ENCODE measurements around the gene FGF1. TPM values are rescaled to one million over a fixed set of nuclear protein-coding genes. Genes with fewer than 3 reads are reported as not detected.

The FGF1 gene
- total RNA-seq, 1 experiment from 2014 or later: 3.2 TPM

DNA sequence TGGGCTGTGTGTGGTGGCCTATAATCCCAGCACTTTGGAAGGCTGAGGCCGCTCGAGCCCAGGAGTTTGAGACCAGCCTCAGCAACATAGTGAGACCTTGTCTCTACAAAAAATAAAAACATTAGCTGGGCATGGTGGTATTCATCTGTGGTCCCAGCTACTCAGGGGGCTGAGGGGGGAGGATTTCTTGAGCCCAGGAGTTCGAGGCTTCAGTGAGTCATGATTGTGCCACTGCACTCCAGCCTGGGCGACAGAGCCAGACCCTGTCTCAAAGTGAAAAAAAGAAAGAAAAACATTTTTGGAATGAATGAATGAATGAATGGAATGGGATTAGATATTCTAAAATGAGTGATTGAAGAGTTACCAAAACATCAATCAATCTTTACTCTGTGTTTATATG is 85.8 kb downstream of the FGF1 start:
- no peak overlapping the region for H3K4me3 Mint-ChIP-seq
- Histone ChIP-seq H3K9me3 (ENCODE audit: control insufficient read depth, low read depth, low read length) (no peaks in the 10 kb centered on the region), H3K23ac (ENCODE audit: insufficient read length, low read depth, low read length) (no peak overlapping the region), H4K20me1 (ENCODE audit: control insufficient read depth, insufficient read depth, insufficient read length) (no peaks in the 10 kb centered on the region), H2BK120ac (ENCODE audit: low read depth, low read length, poor library complexity, severe bottlenecking) (no peak overlapping the region), H2AFZ (ENCODE audit: low read length) (no peak overlapping the region), H3K79me2 (ENCODE audit: insufficient read depth, low read length) (no peaks in the 10 kb centered on the region), H3K27me3 (ENCODE audit: insufficient read depth, low read length) (no peaks in the 10 kb centered on the region), H3K79me1 (ENCODE audit: insufficient read depth, low read depth, low read length, poor library complexity, severe bottlenecking) (no peaks in the 10 kb centered on the region), H4K91ac (ENCODE audit: insufficient read length, low read depth, low read length) (no peak overlapping the region), H3K18ac (ENCODE audit: insufficient read length, low read depth, low read length) (no peak overlapping the region), H3T11ph (ENCODE audit: low read length) (no peak overlapping the region), H3K23me2 (ENCODE audit: insufficient read length, low read depth, low read length, poor library complexity, severe bottlenecking) (no peaks in the 10 kb centered on the region), H2AK5ac (ENCODE audit: insufficient read length, low read length) (no peak overlapping the region), H2BK20ac (ENCODE audit: low read depth, low read length, poor library complexity, severe bottlenecking) (no peak overlapping the region), H3K9ac (ENCODE audit: extremely low read depth, insufficient read length, low read length) (no peak overlapping the region), H4K8ac (replicated peaks; ENCODE audit: insufficient read length, low read depth, low read length) (no peak overlapping the region), H3K4me1 (ENCODE audit: insufficient read depth, low read length) (no peaks in the 10 kb centered on the region; the same call in 1 of the 2 replicates), H3K27ac (ENCODE audit: insufficient read length, low read depth, low read length) (no peak overlapping the region), H3K56ac (ENCODE audit: insufficient read length, low read depth, low read length) (no peak overlapping the region), H2BK15ac (ENCODE audit: low read depth, low read length) (no peak overlapping the region), H4K5ac (ENCODE audit: insufficient read length, low read depth, low read length) (no peak overlapping the region), H2BK5ac (ENCODE audit: insufficient read length, low read length) (no peak overlapping the region), H3K4ac (ENCODE audit: low read depth, low read length) (no peak overlapping the region), H3K14ac (ENCODE audit: insufficient read depth, low read length) (no peak overlapping the region), H3K4me2 (ENCODE audit: insufficient read depth, insufficient read length, low read length) (no peak overlapping the region), H2BK12ac (ENCODE audit: insufficient read length, low read depth, low read length) (no peak overlapping the region)
- no peaks in the 10 kb centered on the region for H3K9me3 Mint-ChIP-seq
- no CpG with 5 or more reads among the region's 4 CpGs for whole genome bisulfite sequencing (ENCODE audit: extremely low coverage, insufficient read length, low lambda C conversion rate)
- no peaks in the 10 kb centered on the region for H3K27me3 Mint-ChIP-seq (ENCODE audit: low read depth)
- peak overlapping the region in 1 of 3 experiments; percentile 70; a peak in 1 of 7 replicates for H3K27ac Mint-ChIP-seq
- no peak for DNase-seq
- peaks cover 20 to 22% of the 10 kb centered on the region in 2 experiments for H3K4me1 Mint-ChIP-seq
- H3K36me3 Mint-ChIP-seq (ENCODE audit: insufficient read depth in 1 of 3, low read depth in 3 of 3): peaks cover 0 to 2% (median 0%) of the 10 kb centered on the region in 3 experiments; a peak in 2 of 7 replicates
- no peak for TF ChIP-seq CTCF (conservative IDR thresholded peaks at IDR 0.05)
